Glutamatergic neuron (in vitro differentiated cells): ENCODE data around the gene IMPA2. TPM values are rescaled to one million over a fixed set of nuclear protein-coding genes. Genes with fewer than 3 reads are reported as not detected.
"Not testable (repeated sequence)": the region's sequence is repeated elsewhere in the genome, so short reads cannot be mapped to it uniquely, and the experiment has no call there.

ENCODE experiments used
- DNase-seq: peaks from one replicate; pipeline ENCODE4 v3.0.0; 2022
- H3K27ac Mint-ChIP-seq: one replicate; pipeline ENCODE4 v1.8.0; 2020; ENCODE audit warnings: mild to moderate bottlenecking, mixed read lengths, inconsistent platforms; ENCODE audit not compliant: unreplicated experiment
- H3K27me3 Mint-ChIP-seq: one replicate; pipeline ENCODE4 v1.8.0; 2020; ENCODE audit warnings: mild to moderate bottlenecking, moderate library complexity, mixed read lengths, inconsistent platforms; ENCODE audit not compliant: unreplicated experiment
- H3K36me3 Mint-ChIP-seq: one replicate; pipeline ENCODE4 v1.8.0; 2020; ENCODE audit warnings: mild to moderate bottlenecking, mixed read lengths, inconsistent platforms; ENCODE audit not compliant: unreplicated experiment
- H3K4me1 Mint-ChIP-seq: one replicate; pipeline ENCODE4 v1.8.0; 2020; ENCODE audit warnings: mild to moderate bottlenecking, low read depth, mixed read lengths, inconsistent platforms; ENCODE audit not compliant: unreplicated experiment
- H3K4me3 Mint-ChIP-seq: one replicate; pipeline ENCODE4 v1.8.0; 2020; ENCODE audit warnings: mild to moderate bottlenecking, mixed read lengths, inconsistent platforms; ENCODE audit not compliant: unreplicated experiment
- H3K9me3 Mint-ChIP-seq: one replicate; pipeline ENCODE4 v1.8.0; 2020; ENCODE audit warnings: mild to moderate bottlenecking, moderate library complexity, mixed read lengths, inconsistent platforms; ENCODE audit not compliant: unreplicated experiment
- total RNA-seq: library from RNA; stranded (reverse); fragmentation: NEBNext Ultra II Directional; extraction: Animal tissue kit (Norgen Biotek cat#: 25700); gene quantifications from one replicate; pipeline ENCODE4 v1.2.1, GENCODE V29; 2021; ENCODE audit not compliant: unreplicated experiment
- TF ChIP-seq, protein P1 (sequence below): fragments of 200-600 bp; sonication (generic); IDR thresholded peaks from one replicate; pipeline ENCODE4 v1.5.0; 2021; ENCODE audit not compliant: partially characterized antibody, unreplicated experiment

The IMPA2 gene
- total RNA-seq, 1 donor from 2014 or later: 103 TPM

DNA sequence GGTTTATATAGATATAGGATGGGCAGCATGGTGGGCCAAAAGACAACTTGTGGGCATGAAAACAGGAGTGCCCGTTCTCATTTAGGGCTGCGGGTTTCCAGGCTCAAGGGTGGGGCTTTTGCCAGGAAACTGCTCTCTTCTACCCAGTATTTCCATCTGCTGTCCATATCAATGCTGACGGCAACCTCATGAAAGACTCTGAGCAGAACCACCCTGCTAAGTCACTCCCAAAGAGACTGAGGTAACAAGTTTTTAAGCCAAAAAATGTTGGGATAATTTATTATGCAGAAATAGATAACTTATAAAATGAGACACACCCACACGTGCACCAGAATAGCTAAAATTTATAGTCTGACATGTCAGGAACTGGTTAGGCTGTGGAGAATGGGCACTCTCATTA lies 37.1 kb upstream of the IMPA2 start:
- no peak overlapping the region for H3K4me3 Mint-ChIP-seq
- TF ChIP-seq, protein P1, sequence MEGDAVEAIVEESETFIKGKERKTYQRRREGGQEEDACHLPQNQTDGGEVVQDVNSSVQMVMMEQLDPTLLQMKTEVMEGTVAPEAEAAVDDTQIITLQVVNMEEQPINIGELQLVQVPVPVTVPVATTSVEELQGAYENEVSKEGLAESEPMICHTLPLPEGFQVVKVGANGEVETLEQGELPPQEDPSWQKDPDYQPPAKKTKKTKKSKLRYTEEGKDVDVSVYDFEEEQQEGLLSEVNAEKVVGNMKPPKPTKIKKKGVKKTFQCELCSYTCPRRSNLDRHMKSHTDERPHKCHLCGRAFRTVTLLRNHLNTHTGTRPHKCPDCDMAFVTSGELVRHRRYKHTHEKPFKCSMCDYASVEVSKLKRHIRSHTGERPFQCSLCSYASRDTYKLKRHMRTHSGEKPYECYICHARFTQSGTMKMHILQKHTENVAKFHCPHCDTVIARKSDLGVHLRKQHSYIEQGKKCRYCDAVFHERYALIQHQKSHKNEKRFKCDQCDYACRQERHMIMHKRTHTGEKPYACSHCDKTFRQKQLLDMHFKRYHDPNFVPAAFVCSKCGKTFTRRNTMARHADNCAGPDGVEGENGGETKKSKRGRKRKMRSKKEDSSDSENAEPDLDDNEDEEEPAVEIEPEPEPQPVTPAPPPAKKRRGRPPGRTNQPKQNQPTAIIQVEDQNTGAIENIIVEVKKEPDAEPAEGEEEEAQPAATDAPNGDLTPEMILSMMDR: no peak
- H3K27ac Mint-ChIP-seq: no peak overlapping the region
- no peaks in the 10 kb centered on the region for H3K9me3 Mint-ChIP-seq
- H3K27me3 Mint-ChIP-seq: no peaks in the 10 kb centered on the region
- H3K36me3 Mint-ChIP-seq: no peaks in the 10 kb centered on the region
- peaks cover 13% of the 10 kb centered on the region for H3K4me1 Mint-ChIP-seq
- DNase-seq: no peak

DNA sequence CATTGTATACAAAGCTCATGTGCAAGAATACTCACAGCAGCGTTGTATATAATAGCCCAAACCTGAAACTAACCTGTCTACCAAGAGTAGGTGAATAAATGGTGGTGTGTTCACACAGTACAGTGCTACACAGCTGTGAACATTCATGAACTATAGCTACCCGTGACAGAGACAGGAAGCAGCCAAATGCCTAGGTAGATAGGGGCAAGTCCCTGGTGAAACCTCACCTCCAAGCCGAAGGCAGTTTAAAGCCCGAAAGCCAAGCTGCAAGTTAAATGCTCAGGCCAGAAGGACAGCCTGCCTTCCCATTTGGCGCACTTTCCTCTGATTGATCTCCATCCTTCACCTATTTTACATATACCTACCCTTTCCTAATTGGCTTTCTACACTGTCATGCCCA lies 36.5 kb upstream of the IMPA2 start:
- H3K27me3 Mint-ChIP-seq: no peaks in the 10 kb centered on the region
- H3K9me3 Mint-ChIP-seq: no peaks in the 10 kb centered on the region
- TF ChIP-seq, protein P1: no peak
- H3K36me3 Mint-ChIP-seq: no peaks in the 10 kb centered on the region
- no peak for DNase-seq
- H3K4me1 Mint-ChIP-seq: peaks cover 13% of the 10 kb centered on the region
- H3K27ac Mint-ChIP-seq: no peak overlapping the region
- no peak overlapping the region for H3K4me3 Mint-ChIP-seq

DNA sequence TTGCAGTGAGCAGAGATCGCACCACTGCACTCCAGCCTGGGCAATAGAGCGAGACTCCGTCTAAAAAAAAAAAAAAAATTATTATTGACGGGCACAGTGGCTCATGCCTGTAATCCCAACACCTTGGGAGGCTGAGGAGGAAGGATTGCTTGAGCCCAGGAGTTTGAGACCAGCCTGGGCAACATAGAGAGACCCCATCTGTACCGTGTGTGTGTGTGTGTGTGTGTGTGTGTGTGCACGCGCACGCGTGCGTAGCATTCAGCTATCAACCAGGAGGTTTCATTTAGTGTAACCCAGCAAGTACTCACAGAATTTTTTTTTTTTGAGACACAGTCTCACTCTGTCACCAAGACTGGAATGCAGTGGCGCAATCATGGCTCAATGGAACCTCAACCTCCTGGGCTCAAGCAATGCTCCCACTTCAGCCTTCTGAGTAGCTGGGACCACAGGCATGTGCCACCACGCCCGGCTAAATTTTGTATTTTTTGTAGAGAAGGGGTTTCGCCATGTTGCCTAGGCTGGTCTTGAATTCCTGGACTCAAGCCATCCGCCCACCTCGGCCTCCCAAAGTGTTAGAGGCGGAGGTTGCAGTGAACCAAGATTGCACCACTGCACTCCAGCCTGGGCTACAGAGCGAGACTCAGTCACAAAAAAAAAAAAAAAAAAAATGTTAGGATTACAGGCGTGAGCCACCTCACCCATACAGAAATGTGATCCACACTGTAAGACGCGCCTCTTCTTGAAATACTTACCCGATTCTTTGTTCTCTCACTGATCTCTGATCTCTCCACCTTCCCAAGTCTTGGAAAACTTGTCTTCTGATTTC lies 35.3 kb upstream of the IMPA2 start:
- H3K36me3 Mint-ChIP-seq, H3K27me3 Mint-ChIP-seq, H3K4me3 Mint-ChIP-seq, DNase-seq, H3K9me3 Mint-ChIP-seq, H3K27ac Mint-ChIP-seq: not testable (repeated sequence)
- H3K4me1 Mint-ChIP-seq: peaks cover 13% of the 10 kb centered on the region

GRCh38 chr18:11946756-11947155 lies 34.6 kb upstream of the IMPA2 start:
- Mint-ChIP-seq H3K36me3 (no peaks in the 10 kb centered on the region), H3K4me3 (no peak overlapping the region), H3K27ac (no peak overlapping the region), H3K27me3 (no peaks in the 10 kb centered on the region), H3K4me1 (peaks cover 17% of the 10 kb centered on the region), H3K9me3 (no peaks in the 10 kb centered on the region)
- TF ChIP-seq, protein P1: no peak
- no peak for DNase-seq

GRCh38 chr18:11947214-11948191 lies 33.8 kb upstream of the IMPA2 start:
- TF ChIP-seq, protein P1: no peak
- H3K4me3 Mint-ChIP-seq: peak overlapping the region; percentile 78
- no peaks in the 10 kb centered on the region for H3K27me3 Mint-ChIP-seq
- peak overlapping the region; percentile 62 for H3K27ac Mint-ChIP-seq
- peaks cover 21% of the 10 kb centered on the region for H3K4me1 Mint-ChIP-seq
- peak; percentile 79 for DNase-seq
- no peaks in the 10 kb centered on the region for H3K36me3 Mint-ChIP-seq
- peaks cover 2% of the 10 kb centered on the region for H3K9me3 Mint-ChIP-seq
